ENCODE data around the gene VCL. TPM values are rescaled to one million over a fixed set of nuclear protein-coding genes. Genes with fewer than 3 reads are reported as not detected.

Gene VCL
- total RNA-seq, 1 donor: 513 TPM

- peak; percentile 85 for DNase-seq (ENCODE audit: low read depth)
- TF ChIP-seq CTCF (IDR thresholded peaks at IDR 0.05; ENCODE audit: insufficient read depth, low read depth, low read length): peak; percentile 59
- no peak overlapping the region for H3K4me3 ChIP-seq (ENCODE audit: low read depth, low read length)
Observed at GRCh38 chr10:74153123-74153522, 155.2 kb downstream of the VCL start.

GRCh38 chr10:74153676-74154075 is 155.8 kb downstream of the VCL start:
- no peak for DNase-seq (ENCODE audit: low read depth)
- no peak overlapping the region for H3K4me3 ChIP-seq (ENCODE audit: low read depth, low read length)
- no peak for TF ChIP-seq CTCF (IDR thresholded peaks at IDR 0.05; ENCODE audit: insufficient read depth, low read depth, low read length)

- DNase-seq (ENCODE audit: low read depth): peak; percentile 76
Observed at GRCh38 chr10:74156919-74157289, 159.0 kb downstream of the VCL start.

GRCh38 chr10:74160013-74160412 is 162.1 kb downstream of the VCL start:
- no peak for DNase-seq (ENCODE audit: low read depth)
- no peak for TF ChIP-seq CTCF (IDR thresholded peaks at IDR 0.05; ENCODE audit: insufficient read depth, low read depth, low read length)
- no peak overlapping the region for H3K4me3 ChIP-seq (ENCODE audit: low read depth, low read length)

More at GRCh38 chr10:74156919-74157289, 159.0 kb downstream of the VCL start:
- TF ChIP-seq CTCF (IDR thresholded peaks at IDR 0.05; ENCODE audit: insufficient read depth, low read depth, low read length): no peak
- H3K4me3 ChIP-seq (ENCODE audit: low read depth, low read length): no peak overlapping the region

- H3K4me3 ChIP-seq (ENCODE audit: low read depth, low read length): no peak overlapping the region
- DNase-seq (ENCODE audit: low read depth): no peak
- TF ChIP-seq CTCF (IDR thresholded peaks at IDR 0.05; ENCODE audit: insufficient read depth, low read depth, low read length): no peak
Observed at GRCh38 chr10:74163319-74164068, 165.6 kb downstream of the VCL start.

- peak; percentile 55 for DNase-seq (ENCODE audit: low read depth)
- TF ChIP-seq CTCF (IDR thresholded peaks at IDR 0.05; ENCODE audit: insufficient read depth, low read depth, low read length): no peak
- H3K4me3 ChIP-seq (ENCODE audit: low read depth, low read length): peak overlapping the region; percentile 31
Observed at GRCh38 chr10:74164716-74165529, 167.0 kb downstream of the VCL start.
